Thyroid gland (tissue), 4 donors: ENCODE results near the gene ZNF678.

Experiments used
- CTCF ChIP-seq, 6 experiments: fragments of 200-600 bp in 3 of 6; fragments of 450-650 bp in 3 of 6; sonication (generic) in 3 of 6; IDR thresholded peaks; one replicate each; pipeline ENCODE4 v1.5.1; 2016 to 2019; ENCODE audit warnings: antibody characterized with exemption in 6 of 6, mild to moderate bottlenecking in 2 of 6, inconsistent platforms in 1 of 6, moderate library complexity in 1 of 6
- POLR2A ChIP-seq, 2 donors: fragments of 450-650 bp; IDR thresholded peaks; one replicate each; pipeline ENCODE4 v1.6.1; 2017; ENCODE audit warnings: antibody characterized with exemption in 2 of 2, mild to moderate bottlenecking in 2 of 2, moderate library complexity in 1 of 2

DNA sequence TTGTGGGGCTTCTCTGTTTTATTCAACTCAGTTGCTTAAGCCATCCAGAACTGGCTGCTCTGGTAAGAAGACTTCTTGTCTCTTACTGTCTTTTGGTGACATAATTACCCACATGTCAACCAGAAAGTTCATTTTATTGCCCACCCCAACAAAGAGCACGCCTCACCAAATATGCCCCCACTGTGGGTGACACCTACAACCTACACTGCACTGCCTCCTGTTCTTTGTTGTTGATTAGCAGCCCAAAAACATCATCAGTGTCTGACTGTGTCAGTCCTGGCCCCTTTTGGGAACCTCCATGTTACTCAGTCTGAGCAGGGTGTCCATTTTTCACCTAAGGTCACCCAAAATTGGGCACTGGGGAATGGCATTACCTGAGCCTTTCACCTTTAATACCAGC lies 49.3 kb downstream of the ZNF678 start:
- no peak for TF ChIP-seq CTCF (IDR thresholded peaks at IDR 0.05)
- no peak for TF ChIP-seq POLR2A (IDR thresholded peaks at IDR 0.05)
